H9 (cell line): ENCODE results near the gene SLAMF7. TPM values are rescaled to one million over a fixed set of nuclear protein-coding genes. Genes with fewer than 3 reads are reported as not detected.

ENCODE experiments used
- DNase-seq: peaks from one replicate; pipeline ENCODE4 v3.0.0-alpha.2; 2017
- H2AFZ ChIP-seq: one replicate; pipeline ENCODE4 v1.6.1; 2013; ENCODE audit warnings: mild to moderate bottlenecking, low read length, control low read depth, moderate library complexity
- H2AK5ac ChIP-seq: 2 replicates; pipeline ENCODE4 v1.6.1; 2013; ENCODE audit warnings: low read length, control low read depth, mixed read lengths; ENCODE audit not compliant: insufficient read length
- H2BK120ac ChIP-seq: one replicate; pipeline ENCODE4 v1.6.1; 2013; ENCODE audit warnings: low read depth, mild to moderate bottlenecking, low read length, control low read depth, inconsistent platforms; ENCODE audit not compliant: poor library complexity, severe bottlenecking
- H2BK12ac ChIP-seq: 2 replicates; pipeline ENCODE4 v1.6.1; 2013; ENCODE audit warnings: low read length, control low read depth, mixed read lengths, low read depth; ENCODE audit not compliant: insufficient read length
- H2BK15ac ChIP-seq: 2 replicates; pipeline ENCODE4 v1.6.1; 2013; ENCODE audit warnings: low read depth, low read length, control low read depth
- H2BK20ac ChIP-seq: one replicate; pipeline ENCODE4 v1.6.1; 2013; ENCODE audit warnings: low read depth, mild to moderate bottlenecking, low read length, control low read depth, inconsistent platforms; ENCODE audit not compliant: poor library complexity, severe bottlenecking
- H2BK5ac ChIP-seq: 2 replicates; pipeline ENCODE4 v1.6.1; 2013; ENCODE audit warnings: low read length, control low read depth, mixed read lengths; ENCODE audit not compliant: insufficient read length
- H3K14ac ChIP-seq: 2 replicates; pipeline ENCODE4 v1.6.1; 2013; ENCODE audit warnings: low read length, control low read depth; ENCODE audit not compliant: insufficient read depth
- H3K18ac ChIP-seq: 2 replicates; pipeline ENCODE4 v1.6.1; 2013; ENCODE audit warnings: low read depth, mild to moderate bottlenecking, mixed read lengths, low read length, control low read depth; ENCODE audit not compliant: insufficient read length
- H3K23ac ChIP-seq: 2 replicates; pipeline ENCODE4 v1.6.1; 2013; ENCODE audit warnings: low read length, control low read depth, mixed read lengths, low read depth; ENCODE audit not compliant: insufficient read length
- H3K23me2 ChIP-seq: 2 replicates; pipeline ENCODE4 v1.6.1; 2013; ENCODE audit warnings: low read depth, mild to moderate bottlenecking, mixed read lengths, low read length, control low read depth; ENCODE audit not compliant: insufficient read length, poor library complexity, severe bottlenecking
- H3K27ac ChIP-seq: 2 replicates; pipeline ENCODE4 v1.5.1; 2013; ENCODE audit warnings: low read length, control low read depth, mixed read lengths, low read depth; ENCODE audit not compliant: insufficient read length
- H3K27me3 ChIP-seq: 2 replicates; pipeline ENCODE4 v1.6.1; 2013; ENCODE audit warnings: low read length, control low read depth, inconsistent platforms; ENCODE audit not compliant: insufficient read depth
- H3K4ac ChIP-seq: 2 replicates; pipeline ENCODE4 v1.6.1; 2013; ENCODE audit warnings: low read depth, mild to moderate bottlenecking, control low read depth, inconsistent platforms, low read length, moderate library complexity
- H3K4me1 ChIP-seq: 2 replicates; pipeline ENCODE4 v1.6.1; 2013; ENCODE audit warnings: low read length, control low read depth, inconsistent platforms; ENCODE audit not compliant: insufficient read depth
- H3K4me2 ChIP-seq: 2 replicates; pipeline ENCODE4 v1.6.1; 2013; ENCODE audit warnings: low read length, control low read depth, mixed read lengths; ENCODE audit not compliant: insufficient read length, insufficient read depth
- H3K56ac ChIP-seq: 2 replicates; pipeline ENCODE4 v1.6.1; 2013; ENCODE audit warnings: low read depth, mild to moderate bottlenecking, mixed read lengths, low read length, control low read depth; ENCODE audit not compliant: insufficient read length
- H3K79me1 ChIP-seq: 2 replicates; pipeline ENCODE4 v1.6.1; 2013; ENCODE audit warnings: low read depth, mild to moderate bottlenecking, moderate library complexity, low read length, control low read depth, inconsistent platforms; ENCODE audit not compliant: insufficient read depth, poor library complexity, severe bottlenecking
- H3K79me2 ChIP-seq: 2 replicates; pipeline ENCODE4 v1.6.1; 2013; ENCODE audit warnings: low read length, control low read depth, inconsistent platforms; ENCODE audit not compliant: insufficient read depth
- H3K9ac ChIP-seq: 2 replicates; pipeline ENCODE4 v1.6.1; 2013; ENCODE audit warnings: low read length, control low read depth, mixed read lengths; ENCODE audit not compliant: insufficient read length; ENCODE audit errors: extremely low read depth
- H3K9me3 ChIP-seq: one replicate; pipeline ENCODE4 v1.6.1; 2013; ENCODE audit warnings: low read depth, low read length, inconsistent platforms; ENCODE audit not compliant: control insufficient read depth
- H3T11ph ChIP-seq: one replicate; pipeline ENCODE4 v1.6.1; 2013; ENCODE audit warnings: mild to moderate bottlenecking, low read length, control low read depth, inconsistent platforms
- H4K20me1 ChIP-seq: one replicate; pipeline ENCODE4 v1.6.1; 2013; ENCODE audit not compliant: control insufficient read depth, insufficient read length, insufficient read depth
- H4K5ac ChIP-seq: 2 replicates; pipeline ENCODE4 v1.6.1; 2013; ENCODE audit warnings: low read depth, mild to moderate bottlenecking, mixed read lengths, low read length, control low read depth; ENCODE audit not compliant: insufficient read length
- H4K8ac ChIP-seq: replicated peaks from 2 replicates; pipeline ENCODE4 v1.6.1; 2013; ENCODE audit warnings: low read length, control low read depth, mixed read lengths, low read depth; ENCODE audit not compliant: insufficient read length
- H4K91ac ChIP-seq: 2 replicates; pipeline ENCODE4 v1.6.1; 2013; ENCODE audit warnings: low read depth, mild to moderate bottlenecking, moderate library complexity, mixed read lengths, low read length, control low read depth; ENCODE audit not compliant: insufficient read length
- H3K27ac Mint-ChIP-seq, 3 experiments: 2 replicates in 2 of 3; 3 replicates in 1 of 3; pipeline ENCODE4 v1.8.0; 2020 to 2021; ENCODE audit warnings: mixed read lengths in 3 of 3, mild to moderate bottlenecking in 1 of 3, moderate library complexity in 1 of 3
- H3K27me3 Mint-ChIP-seq: 2 replicates; pipeline ENCODE4 v1.8.0; 2021; ENCODE audit warnings: low read depth, mild to moderate bottlenecking, moderate library complexity, mixed read lengths
- H3K36me3 Mint-ChIP-seq, 3 experiments: 2 replicates in 2 of 3; 3 replicates in 1 of 3; pipeline ENCODE4 v1.8.0; 2020 to 2021; ENCODE audit warnings: low read depth in 3 of 3, mixed read lengths in 3 of 3; ENCODE audit not compliant: insufficient read depth in 1 of 3
- H3K4me1 Mint-ChIP-seq, 2 experiments: 2 replicates each; pipeline ENCODE4 v1.8.0; 2020; ENCODE audit warnings: mixed read lengths in 2 of 2
- H3K4me3 Mint-ChIP-seq, 2 experiments: 2 replicates in 1 of 2; 3 replicates in 1 of 2; pipeline ENCODE4 v1.8.0; 2020 to 2021; ENCODE audit warnings: mild to moderate bottlenecking in 2 of 2, mixed read lengths in 2 of 2, moderate library complexity in 1 of 2
- H3K9me3 Mint-ChIP-seq, 2 experiments: 2 replicates in 1 of 2; 3 replicates in 1 of 2; pipeline ENCODE4 v1.8.0; 2020; ENCODE audit warnings: mild to moderate bottlenecking in 2 of 2, mixed read lengths in 2 of 2, moderate library complexity in 1 of 2
- CTCF ChIP-seq: fragments of 200-600 bp; sonication (generic); conservative IDR thresholded peaks from 3 replicates; pipeline ENCODE4 v1.8.0; 2021; ENCODE audit warnings: antibody characterized with exemption, mild to moderate bottlenecking
- total RNA-seq: library from RNA; stranded (reverse); gene quantifications from 2 replicates; pipeline ENCODE4 v1.2.1, GENCODE V29; 2021

Gene SLAMF7
- total RNA-seq, 1 experiment from 2014 or later: not detected

- Histone ChIP-seq H3K79me2 (no peaks in the 10 kb centered on the region), H3K4me1 (peaks cover 7% of the 10 kb centered on the region; the same call in 1 of the 2 replicates), H3K18ac (no peak overlapping the region), H4K8ac (no peak overlapping the region), H3K4me2 (no peak overlapping the region), H4K20me1 (no peaks in the 10 kb centered on the region), H3K14ac (no peak overlapping the region), H2AFZ (no peak overlapping the region), H2BK12ac (no peak overlapping the region), H2BK15ac (no peak overlapping the region), H2BK120ac (no peak overlapping the region), H4K91ac (no peak overlapping the region), H3T11ph (no peak overlapping the region), H3K27ac (no peak overlapping the region), H3K9me3 (no peaks in the 10 kb centered on the region), H3K79me1 (no peaks in the 10 kb centered on the region), H3K23me2 (no peaks in the 10 kb centered on the region), H2BK5ac (no peak overlapping the region), H3K27me3 (no peaks in the 10 kb centered on the region), H3K9ac (no peak overlapping the region), H4K5ac (no peak overlapping the region), H3K4ac (no peak overlapping the region), H3K56ac (no peak overlapping the region), H2BK20ac (no peak overlapping the region), H3K23ac (no peak overlapping the region), H2AK5ac (no peak overlapping the region)
- Mint-ChIP-seq H3K27me3 (peaks cover 2% of the 10 kb centered on the region; the same call in 1 of the 2 replicates), H3K9me3 (no peaks in the 10 kb centered on the region), H3K4me1 (peaks cover 20 to 26% of the 10 kb centered on the region in 2 experiments), H3K27ac (no peak overlapping the region), H3K4me3 (no peak overlapping the region), H3K36me3 (no peaks in the 10 kb centered on the region)
- DNase-seq: no peak
- TF ChIP-seq CTCF: no peak
These were observed 8.7 kb downstream of the SLAMF7 start for GRCh38 chr1:160747717-160748116.
